Measurements from ENCODE around the gene NRG3.

GRCh38 chr10:82075605-82076004, 200.6 kb downstream of the NRG3 start:
- TF ChIP-seq CTCF (IDR thresholded peaks at IDR 0.05) (no peak), EP300 (IDR thresholded peaks at IDR 0.05; ENCODE audit: low read depth) (no peak)

Measured in transverse colon (tissue), 3 donors.